Stimulated activated CD4-positive, alpha-beta T cell treated with anti-CD3 and anti-CD28 coated beads, Interleukin-12 subunit alpha, Interleukin-12 subunit beta, amount 100 ng/mL, for 48 hours (primary cell): ENCODE results near the gene FOXP3.
A peak's percentile ranks its signal among the peaks of the same experiment; 100 is the strongest.

Source experiments
- DNase-seq, 3 donors: peaks; one replicate each; pipeline ENCODE4 v3.0.0-alpha.2; 2020; ENCODE audit warnings: low read depth in 2 of 3, low spot score in 1 of 3

FOXP3 gene

DNA sequence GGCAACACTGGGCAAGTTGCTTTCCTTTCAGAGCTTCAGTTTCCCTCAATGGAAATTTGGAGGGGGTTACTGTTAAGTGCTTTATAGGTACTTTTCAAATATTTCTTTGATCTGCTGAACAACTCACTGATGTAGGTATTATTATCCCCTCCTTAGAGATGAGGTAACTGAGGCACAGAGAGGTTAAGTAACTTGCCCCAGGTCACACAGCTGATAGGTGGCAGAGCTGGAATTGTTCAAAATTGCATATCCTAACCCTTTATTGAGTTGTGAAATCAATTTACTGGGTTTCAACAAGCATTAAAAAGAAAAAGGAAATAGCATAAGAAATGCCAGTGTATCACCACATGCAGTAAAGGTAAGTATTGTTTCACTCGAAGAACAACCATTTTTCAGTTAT, 11.7 kb upstream of the FOXP3 start:
- DNase-seq = no peak

DNA sequence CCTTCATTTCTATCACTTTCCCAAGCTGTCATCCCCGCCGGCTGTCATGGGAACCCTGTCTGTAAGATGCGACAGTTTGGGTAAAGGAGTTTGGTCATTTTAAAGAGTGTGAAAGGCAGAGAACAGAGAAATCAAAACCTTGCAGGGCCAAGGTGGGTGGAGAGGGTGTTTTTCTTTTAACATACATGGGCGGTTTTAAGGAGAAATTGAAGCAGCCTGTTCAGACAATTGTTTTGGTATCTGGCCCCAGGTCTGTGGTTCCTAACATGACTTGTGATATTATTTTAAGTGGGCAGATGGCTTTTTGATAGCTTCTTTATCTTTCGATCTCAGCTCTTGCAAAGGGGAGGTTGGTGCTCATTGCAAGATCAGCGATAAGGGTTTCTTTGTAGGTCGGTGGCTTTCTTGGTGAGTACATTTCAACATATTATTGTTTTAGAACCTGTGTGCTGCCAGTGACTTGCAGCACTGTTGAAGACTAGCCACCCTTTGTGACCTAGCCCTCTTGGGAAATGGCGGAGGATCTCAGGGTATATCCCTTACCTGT, 8.7 kb upstream of the FOXP3 start:
- peak in 2 of 3 donors; percentile 18 to 30 for DNase-seq

DNA sequence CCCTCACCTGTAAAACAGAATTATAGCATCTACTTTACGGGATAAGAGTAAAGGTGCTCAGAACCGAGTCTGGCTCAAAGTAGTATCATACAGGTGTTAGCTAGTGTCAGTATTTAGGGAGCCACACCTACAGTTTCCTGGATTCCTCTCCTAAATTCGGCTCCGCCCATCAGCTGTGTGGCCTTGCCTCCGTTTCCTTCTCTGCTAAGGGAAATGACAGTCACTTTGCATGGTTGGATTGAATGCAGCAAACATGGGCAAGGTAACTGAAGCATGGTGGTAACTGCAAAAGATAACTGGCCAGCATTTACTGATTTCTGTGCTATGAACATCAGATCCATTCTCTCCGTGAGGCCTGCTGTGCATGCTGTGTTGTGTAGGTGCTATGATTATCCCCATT, 7.9 kb upstream of the FOXP3 start:
- no peak for DNase-seq

DNA sequence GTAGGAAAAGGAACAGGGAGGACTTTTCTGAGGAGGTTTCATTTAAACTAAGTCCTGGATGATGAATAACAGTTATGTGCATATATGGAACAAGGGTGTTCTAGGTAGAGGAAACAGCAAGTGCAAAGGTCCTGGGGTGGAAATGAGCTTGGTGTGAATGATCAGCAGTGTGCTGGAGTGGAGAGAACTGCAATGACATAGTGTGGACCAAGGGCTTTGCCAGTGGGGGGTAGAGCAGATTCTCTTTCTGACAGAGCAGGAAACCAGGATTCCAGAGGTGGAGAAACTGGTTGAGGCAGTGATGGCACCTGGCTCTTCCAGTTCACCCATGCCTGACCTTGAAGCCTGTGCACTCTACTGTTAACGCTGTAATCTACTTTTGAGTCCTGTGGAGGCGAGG, 6.8 kb upstream of the FOXP3 start:
- DNase-seq = no peak

DNA sequence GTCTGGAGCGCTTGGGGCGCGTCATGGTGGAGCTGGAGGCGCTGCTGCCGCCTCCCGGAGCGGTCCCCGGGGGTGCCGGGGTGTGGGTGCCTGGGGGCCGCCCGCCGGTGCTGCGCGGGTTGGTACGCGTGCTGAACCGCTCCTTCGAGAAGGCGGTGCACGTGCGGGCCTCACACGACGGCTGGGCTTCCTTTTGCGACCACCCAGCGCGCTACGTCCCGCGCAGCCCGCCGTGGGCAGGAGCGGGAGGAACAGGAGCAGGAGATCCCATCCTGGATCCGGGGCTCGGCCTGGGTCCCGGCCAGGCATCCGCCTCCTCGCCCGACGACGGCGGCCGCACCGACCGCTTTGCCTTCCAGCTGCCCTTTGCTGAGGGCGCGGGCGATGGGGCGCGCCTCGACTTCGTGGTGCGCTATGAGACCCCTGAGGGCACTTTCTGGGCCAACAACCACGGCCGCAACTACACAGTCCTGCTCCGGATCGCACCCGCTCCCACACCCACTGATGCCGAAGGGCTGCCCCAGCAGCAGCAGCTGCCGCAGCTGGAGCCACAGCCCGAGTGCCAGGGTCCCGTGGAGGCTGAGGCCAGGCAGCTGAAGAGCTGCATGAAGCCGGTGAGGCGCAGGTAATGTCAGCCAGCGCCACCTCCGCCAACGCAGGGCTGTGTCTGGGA, 5.9 kb upstream of the FOXP3 start:
- DNase-seq = no peak

DNA sequence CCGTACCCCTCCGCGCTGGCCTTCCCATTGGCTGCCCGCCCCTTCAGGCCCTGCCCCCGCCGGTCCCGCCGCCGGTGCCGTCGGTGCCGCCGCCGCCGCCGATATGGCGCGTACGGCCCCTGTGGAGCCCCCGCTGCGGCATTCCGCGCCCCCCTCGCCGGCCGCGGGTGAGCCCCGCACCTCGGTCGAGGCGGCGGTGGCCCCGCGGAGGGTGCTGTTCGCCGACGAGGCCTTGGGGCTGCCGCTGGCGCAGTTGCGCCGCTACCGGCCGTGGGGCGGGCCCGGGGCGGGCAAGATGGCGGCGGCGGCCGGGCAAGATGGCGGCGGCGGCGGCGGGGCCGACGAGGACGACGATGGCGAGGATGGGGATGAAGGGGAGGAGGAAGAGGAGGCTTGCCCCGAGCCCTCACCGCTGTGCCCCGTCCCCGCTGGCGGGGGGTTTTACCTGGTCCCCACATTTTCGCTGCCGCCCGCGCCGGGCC, 5.3 kb upstream of the FOXP3 start, which contains the start of gene PPP1R3F:
Gene PPP1R3F, plus strand, starts transcription at position 27 of the 482 bp plus-strand sequence. Its CDS starts 77 bp downstream, at position 104.
- DNase-seq = peak in 1 of 3 donors; percentile 31

DNA sequence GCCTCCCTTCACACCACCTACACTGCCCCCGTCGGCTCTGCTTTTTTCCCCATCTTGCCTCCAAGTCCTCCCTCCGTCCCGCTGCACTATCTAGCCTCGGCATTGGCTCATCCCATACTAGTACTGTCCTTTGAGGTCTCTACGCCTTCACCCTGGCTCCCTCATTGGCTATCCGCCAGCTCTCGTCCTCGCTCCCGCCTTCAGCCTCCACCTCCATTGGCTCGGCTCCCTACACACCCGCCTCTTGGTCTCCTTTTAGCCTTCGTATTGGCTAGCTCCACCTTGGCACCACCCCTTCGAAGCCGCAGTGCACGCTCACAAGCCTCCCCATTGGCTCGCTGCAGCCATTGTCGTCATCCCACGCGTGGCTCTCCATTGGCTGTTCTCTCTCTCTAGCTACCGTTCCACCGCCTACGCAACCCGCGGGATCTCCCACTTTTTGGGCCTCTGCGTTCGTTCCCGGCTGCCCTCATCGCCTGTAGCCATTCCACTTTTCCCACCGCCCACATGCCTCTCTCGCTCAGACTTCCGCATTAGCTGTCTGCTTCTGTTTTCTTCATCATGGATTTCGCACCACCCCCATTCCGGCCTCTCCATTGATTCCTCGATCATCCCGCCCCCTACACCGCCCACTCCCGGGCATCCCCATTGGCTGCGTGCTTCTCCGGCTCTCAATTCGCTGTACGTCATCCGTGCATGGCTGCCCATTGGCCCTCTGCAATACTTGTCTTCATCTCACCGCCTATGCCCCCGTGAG, 4.7 kb upstream of the FOXP3 start:
- DNase-seq = peak; percentile 83 to 94 (median 93)

DNA sequence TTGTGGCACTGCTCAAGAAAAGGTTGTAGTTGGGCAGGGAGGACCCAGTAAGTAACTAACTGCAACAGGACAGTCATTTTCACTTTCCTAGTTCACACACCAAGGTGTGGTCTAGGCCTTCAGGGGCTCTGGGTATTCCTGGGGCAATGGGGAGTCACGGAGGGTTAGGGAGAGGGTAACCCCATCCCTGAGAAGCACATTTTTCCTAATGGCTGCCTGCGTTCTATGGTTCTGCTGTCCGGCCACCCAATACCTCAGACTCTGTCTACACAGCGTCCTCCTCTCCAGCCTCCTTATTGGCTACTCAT, 4.1 kb upstream of the FOXP3 start:
- no peak for DNase-seq

DNA sequence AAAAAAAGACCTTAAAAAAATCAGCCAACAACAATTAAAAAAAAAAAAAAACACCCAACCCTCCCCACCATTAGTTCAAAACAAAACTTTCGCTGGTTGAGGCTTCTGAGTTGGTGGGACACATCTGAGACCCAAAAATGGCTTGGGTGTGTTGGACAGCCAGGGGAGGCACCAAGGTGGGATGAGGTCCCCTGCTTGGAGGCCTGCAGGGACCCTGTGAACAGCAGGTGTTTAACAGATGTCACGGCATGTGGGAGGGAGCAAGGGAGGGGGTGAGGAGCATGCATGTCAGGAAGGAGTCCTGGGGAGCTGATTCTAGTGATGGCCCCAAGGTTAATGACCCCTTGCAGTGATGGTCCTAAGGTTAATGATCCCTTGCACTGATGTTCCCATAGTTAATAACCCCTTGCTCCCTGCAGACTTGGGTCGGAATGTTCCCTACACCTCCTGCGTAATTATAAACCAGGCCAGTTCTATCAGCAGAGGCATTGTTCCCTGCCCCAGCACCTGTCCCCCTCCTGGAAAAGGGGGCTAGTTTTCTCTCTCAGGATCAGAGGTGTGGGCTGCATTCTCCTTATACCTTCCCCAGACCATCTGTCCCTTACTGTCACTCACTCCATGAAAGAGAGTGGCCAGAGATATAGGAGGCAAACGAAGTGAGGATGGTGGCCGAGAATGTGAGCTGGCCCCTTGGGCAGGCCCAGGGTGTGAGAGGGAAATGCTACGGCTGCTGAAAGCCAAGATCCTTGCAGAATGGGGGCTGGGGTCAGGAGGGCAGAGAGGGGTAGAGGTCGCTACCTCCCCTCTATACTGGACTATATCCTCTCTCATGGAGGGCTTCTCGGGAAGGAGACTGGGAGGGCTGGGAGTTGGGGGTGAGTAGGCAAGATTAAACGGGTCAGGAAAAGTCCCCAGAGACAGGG, 2.3 kb upstream of the FOXP3 start:
- no peak for DNase-seq

DNA sequence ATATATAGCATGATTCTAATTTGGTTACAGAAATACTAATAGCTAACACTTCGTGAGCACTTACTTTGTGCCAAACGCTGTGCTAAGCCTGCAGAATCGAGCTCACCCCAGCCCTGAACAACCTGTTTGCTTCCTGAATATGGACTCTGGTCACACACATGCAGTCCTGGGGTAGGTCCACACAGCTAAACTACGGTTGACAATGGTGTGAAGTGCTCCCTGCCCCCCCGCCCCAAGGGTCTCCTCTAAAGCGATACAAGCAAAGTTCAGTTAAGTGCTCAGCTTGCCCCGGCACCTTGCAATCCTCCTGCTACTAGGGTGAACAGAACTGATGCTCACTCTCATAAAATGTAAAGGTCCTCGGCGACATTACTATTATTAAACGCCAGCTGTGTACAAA, 879 bp downstream of the FOXP3 start:
- no peak for DNase-seq

DNA sequence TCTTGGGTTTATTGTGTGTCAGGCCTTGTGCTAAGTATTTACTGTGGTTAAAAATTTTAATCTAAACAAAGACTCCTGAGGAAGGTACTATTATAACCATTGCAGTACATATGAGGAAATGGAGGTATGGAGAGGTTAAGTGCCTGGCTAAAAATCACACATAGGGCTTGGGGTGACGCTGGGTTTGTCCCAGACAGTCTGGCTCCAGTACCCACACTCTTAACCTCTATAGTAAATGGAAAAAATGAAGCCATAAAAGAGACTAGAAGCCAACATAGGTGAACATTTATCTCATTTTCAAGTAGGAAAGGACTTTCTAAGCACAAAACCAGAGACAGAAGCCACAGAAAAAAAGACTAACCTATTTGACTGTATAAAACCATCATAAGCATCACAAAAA, 1.9 kb downstream of the FOXP3 start:
- DNase-seq = no peak

DNA sequence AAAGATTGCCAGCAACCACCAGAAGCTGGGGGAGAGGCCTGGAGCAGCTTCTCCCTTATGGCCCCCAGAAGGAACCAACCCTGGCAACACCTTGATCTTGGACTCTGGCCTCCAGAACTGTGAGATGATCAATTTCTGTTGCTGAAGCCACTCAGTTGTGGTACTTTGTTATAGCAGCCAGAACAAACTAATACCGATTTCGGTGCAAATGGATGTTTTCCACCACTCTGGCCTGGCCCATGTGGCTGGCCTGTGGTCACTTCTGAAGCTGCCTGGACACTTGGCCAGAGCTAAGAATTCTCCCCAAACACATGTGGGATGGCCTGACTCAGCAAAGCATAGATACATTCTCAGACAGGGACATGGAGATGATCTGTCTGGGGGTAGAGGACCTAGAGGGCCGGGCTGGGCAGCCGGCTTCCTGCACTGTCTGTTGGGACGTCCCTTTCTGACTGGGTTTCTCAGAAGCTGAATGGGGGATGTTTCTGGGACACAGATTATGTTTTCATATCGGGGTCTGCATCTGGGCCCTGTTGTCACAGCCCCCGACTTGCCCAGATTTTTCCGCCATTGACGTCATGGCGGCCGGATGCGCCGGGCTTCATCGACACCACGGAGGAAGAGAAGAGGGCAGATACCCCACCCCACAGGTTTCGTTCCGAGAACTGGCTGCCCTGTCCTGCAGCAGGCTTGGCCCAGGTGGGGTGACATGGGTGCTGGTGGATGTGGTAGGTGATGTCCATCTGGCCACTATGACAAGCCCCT, 4.1 kb downstream of the FOXP3 start:
- no peak for DNase-seq

DNA sequence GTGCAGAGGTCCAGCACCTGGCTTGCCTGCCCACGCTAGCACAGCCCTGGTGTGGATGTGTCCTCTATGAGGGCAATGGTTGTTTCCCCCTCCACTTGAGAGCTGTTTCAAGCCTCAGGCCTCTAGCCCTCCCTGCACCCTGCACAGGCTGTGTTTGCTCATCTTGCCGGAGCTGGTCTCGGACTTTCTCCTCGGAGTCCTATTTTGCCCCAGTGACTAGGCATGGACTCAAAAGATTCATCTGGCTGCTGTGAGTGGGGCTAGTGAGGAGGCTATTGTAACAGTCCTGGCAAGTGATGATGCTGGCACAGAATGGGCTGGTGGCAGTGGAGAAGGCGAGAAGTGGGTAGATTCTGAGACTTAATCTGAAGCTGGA, 5.8 kb downstream of the FOXP3 start:
- no peak for DNase-seq

DNA sequence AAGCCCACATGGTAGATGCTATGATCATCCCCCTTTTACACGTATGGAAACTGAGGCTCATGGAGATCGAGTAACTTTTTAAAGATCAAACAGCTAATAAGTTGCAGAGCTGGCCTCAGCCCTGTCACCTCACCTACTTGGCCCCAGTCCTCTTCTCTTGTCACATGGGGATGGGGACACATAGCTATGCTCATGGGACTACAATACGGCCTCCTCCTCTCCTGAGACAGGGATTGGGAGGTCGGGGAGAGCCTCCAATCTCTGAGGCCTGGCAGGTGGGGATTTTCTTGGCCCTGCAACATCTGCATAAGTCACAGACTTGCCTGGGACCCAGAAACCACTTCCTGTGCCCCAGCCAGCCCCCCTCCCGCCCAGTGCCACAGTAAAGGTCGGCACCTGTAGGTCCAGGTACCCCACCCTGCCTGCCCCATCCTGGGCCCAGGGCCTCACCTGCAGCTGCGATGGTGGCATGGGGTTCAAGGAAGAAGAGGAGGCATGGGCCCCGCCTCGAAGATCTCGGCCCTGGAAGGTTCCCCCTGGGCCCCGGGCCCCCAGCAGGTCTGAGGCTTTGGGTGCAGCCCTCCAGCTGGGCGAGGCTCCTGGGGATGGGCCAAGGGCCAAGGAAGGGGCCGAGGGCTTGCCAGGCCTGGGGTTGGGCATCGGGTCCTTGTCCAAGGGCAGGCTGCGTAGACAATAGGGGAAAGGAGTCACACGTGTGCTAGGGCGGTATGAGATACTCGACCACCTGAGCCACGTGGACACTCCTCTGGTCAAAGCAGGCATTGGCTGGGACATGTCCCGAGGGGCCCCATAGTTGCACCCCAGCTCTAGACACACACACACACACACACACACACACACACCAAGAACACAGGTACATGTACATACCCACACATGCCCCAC, 6.4 kb downstream of the FOXP3 start:
- DNase-seq = no peak

DNA sequence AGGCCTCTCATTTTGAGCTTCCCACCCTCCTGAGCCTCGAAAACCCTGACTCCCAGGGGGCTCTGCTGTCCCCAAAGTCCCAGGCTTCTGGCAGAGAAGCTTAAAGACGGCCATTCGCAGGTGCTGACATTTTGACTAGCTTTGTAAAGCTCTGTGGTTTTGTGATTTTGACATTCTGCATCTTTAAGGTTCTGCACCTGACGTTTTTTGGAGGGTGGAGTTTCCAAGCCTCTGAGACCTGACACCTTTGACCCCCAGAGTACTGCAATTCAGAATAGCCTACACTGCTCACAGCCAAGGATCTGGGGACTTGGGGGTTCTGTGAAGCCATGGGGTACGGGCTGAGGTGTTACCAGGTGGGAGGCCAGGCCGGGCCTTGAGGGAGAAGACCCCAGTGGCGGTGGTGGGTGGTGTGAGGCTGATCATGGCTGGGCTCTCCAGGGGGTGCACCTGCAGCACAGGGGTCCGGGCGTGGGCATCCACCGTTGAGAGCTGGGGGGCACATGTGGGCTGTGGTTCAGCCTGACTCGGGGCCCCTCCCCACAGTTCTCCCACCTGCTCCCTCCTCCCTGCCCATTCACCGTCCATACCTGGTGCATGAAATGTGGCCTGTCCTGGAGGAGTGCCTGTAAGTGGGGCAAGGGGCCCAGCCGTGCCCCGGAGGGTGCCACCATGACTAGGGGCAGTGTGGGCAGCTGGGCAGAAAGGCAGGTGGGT, 7.3 kb downstream of the FOXP3 start:
- DNase-seq = no peak

DNA sequence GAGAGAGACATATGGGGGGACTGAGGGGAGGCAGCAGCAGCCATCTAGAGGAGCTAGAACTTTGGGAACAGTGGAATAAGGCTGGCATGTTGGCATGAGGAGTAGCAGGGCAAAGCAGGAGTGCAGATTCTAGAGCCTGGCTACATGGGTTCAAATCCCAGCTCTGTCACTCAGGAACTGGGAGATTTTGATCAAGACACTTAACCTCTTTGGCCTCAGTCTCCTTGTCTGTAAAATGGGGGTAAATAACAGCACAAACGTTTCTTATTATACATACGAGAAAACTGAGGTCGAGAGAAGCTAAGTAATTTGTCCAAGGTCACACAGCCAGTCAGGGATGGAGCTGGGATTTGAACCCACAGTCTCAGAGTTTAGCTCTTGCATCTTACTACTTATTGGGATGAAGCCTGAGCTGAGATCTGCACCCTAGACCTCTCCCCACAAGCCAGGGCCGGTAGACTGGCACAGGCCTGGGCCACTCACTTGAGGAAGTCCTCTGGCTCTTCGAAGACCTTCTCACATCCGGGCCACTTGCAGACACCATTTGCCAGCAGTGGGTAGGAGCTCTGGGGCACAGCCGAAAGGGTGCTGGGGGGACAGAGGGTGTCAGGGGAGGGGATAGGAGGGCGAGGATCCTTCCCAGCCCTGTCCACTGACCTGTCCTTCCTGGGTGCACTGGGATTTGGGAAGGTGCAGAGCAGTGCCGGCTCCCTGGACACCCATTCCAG, 8.1 kb downstream of the FOXP3 start:
- DNase-seq = no peak

DNA sequence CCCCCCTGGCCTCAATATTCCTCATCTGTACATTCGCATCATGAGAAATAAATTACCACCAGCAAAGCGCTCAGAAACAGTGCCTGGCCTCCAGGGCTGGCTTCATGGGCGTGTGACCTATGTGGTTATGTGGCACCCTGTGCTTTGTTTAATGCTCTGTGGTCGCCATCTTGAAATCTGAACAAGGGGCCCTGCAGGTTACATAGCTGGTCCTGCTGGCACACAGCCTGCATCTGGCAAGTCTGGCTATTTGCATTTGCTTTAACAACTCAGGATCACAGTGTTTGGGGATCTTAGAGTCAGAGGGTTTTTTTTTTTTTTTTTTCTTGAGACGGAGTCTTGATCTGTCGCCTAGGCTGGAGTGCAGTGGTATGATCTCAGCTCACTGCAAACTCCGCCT, 9.9 kb downstream of the FOXP3 start:
- DNase-seq = no peak

DNA sequence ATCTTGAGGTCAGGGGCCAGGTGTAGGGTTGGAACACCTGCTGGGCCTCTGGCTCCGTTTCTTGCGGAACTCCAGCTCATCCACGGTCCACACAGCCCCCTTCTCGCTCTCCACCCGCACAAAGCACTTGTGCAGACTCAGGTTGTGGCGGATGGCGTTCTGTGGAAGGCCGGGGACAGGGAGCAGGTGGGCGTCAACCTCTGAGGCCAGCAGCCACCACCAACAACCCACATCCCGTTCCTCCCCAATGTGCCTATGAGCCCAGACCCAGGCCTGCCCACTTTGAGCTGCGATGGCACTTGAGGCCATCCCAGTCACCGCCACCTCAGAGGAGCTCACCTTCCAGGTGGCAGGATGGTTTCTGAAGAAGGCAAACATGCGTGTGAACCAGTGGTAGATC, 13.2 kb downstream of the FOXP3 start:
- no peak for DNase-seq
